Midbrain (tissue), 1 donor: ENCODE measurements around the gene C16orf96.

Experiments used
- DNase-seq: peaks from one replicate; lab custom pipeline; 2025; lab: John Stamatoyannopoulos, UW

C16orf96 gene

DNA sequence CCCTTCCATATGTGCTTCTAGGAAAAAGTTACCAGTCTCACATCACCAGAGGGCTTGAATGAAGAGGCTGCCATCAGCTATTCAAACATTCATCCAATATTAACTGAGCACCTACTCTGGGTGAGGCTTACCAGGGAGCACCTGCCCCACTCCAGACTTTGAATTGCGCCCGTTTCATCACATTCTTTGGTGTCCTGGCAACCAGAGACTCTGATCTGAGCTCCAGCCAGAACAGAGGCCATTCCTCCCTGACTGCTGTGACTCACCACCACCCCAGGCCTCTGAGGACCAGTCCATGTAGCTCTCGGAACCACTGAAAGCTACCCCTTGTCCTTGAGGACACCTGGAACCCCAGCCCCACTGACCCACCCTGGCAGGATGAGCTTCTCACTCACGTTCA, at the start of gene C16orf96:
Gene C16orf96 (plus strand): TSS at position 229 of the 400 bp plus-strand sequence. CDS start 150 bp downstream, at position 379.
- no peak for DNase-seq

DNA sequence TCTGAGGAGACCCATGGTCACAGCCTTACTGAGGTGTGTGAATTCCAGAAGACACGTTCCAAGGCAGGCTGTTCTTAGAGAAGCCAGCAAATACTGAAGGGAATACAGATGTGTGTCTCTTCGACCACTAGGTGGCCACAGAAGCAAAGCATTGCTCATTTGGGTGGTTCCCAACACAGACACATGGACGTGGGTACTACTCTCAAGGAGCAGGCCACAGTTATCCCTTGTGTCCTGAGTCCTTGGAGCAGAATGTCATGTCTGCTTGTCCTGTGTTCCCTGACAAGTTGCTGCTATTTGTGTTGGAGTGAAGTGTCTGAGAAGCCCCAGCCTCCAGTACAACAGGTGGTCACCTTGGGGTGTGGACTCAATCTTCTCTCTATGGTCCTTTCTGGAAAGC, 49.7 kb upstream of the C16orf96 start:
- DNase-seq = peak; percentile 80

DNA sequence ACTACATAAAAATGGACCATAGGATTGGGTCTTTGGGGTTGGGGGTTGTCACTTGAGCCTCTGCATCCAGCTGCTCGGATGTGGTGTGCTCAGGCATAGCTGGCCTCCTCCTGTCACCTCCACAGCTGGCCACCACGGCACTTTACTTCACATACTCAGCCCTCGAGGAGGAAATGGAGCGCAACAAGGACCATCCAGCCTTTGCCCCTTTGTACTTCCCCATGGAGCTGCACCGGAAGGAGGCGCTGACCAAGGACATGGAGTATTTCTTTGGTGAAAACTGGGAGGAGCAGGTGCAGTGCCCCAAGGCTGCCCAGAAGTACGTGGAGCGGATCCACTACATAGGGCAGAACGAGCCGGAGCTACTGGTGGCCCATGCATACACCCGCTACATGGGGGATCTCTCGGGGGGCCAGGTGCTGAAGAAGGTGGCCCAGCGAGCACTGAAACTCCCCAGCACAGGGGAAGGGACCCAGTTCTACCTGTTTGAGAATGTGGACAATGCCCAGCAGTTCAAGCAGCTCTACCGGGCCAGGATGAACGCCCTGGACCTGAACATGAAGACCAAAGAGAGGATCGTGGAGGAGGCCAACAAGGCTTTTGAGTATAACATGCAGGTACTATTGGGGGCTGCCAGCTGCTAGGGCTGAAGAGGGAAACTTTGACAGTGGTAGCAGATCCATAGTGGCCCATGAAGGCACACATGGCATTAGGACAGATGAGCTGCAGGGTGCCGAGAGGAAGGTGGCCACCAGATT, 48.4 kb upstream of the C16orf96 start:
- no peak for DNase-seq

GRCh38 chr16:4508806-4509205, 47.3 kb upstream of the C16orf96 start:
- DNase-seq = no peak

DNA sequence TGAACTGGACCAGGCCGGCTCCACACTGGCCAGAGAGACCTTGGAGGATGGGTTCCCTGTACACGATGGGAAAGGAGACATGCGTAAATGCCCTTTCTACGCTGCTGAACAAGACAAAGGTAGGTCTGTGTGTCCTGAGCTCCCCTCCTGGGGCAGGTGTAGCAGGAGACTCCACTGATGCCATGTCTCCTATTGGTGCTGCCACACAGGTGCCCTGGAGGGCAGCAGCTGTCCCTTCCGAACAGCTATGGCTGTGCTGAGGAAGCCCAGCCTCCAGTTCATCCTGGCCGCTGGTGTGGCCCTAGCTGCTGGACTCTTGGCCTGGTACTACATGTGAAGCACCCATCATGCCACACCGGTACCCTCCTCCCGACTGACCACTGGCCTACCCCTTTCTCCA, 46.7 kb upstream of the C16orf96 start:
- DNase-seq = no peak

GRCh38 chr16:4510131-4510530, 46.0 kb upstream of the C16orf96 start:
- no peak for DNase-seq

- no peak for DNase-seq
Observed at GRCh38 chr16:4510747-4511426, 45.3 kb upstream of the C16orf96 start.

DNA sequence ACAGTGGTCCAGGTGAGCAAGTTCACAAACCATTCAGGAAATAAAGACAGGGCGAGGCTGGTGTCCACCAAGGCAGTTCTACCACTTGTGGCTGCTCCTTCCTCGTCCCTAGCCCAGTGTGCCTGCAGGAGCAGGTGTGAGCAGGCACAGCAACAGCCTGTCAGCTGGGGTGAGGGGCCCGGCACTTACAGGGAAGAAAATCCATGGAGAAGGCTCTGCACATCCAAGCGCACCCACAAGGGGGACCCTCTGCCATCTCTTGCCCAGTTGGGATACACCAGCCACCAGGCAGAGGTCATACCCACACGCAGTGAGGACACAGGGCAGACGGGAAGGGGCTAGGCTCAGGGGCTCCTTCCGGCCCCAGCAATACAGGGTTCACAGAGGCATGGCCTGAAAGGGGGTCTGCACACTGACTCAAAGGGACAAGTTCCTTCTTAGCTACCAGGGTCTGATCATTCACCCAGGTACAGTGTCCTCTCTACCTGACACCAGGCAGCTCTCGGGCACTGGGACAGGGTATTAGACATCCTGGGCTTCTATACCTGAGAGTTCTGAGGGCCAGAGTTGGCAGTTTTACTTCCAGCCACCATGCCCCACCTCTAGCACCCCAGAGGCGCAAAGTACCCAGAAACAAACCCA, 44.6 kb upstream of the C16orf96 start:
- peak; percentile 37 for DNase-seq

GRCh38 chr16:4512473-4512872, 43.7 kb upstream of the C16orf96 start:
- no peak for DNase-seq

DNA sequence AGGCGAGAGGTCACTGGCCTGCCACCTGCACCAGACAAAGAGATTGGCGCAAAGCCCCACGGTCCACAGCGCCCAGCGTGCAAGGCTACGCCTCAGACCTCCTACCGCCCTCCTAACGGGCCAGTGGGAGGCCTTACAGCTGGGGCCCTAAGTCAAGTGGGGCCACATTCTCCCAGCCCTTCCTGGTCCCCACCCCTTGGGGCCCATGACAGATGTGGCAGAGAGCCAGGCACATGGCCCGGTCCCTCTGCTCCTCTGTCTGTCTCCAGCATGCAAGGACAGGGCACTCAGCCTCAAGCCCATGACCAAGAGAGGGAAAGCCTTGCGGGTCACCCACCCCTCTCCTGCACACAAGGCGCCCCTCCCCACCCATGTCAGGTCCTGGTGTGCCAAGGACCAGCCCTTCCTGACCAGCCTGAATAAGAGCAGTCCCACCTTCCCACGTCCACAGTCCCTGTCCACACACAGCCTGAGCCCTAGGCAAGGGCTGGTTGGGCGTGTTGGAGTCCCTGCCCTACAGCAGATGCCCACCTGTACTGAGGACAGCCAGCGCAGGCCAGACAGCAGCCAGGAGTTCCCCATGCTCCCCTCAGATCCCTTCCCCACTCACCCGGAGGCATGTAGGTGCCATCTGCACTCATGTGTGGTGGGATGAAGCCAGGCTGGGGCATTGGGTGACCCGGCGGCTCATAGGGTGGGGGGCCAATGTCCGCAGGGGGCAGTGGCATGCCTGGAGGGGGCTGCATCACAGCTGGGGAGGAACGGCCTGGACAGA, 42.9 kb upstream of the C16orf96 start:
- no peak for DNase-seq

DNA sequence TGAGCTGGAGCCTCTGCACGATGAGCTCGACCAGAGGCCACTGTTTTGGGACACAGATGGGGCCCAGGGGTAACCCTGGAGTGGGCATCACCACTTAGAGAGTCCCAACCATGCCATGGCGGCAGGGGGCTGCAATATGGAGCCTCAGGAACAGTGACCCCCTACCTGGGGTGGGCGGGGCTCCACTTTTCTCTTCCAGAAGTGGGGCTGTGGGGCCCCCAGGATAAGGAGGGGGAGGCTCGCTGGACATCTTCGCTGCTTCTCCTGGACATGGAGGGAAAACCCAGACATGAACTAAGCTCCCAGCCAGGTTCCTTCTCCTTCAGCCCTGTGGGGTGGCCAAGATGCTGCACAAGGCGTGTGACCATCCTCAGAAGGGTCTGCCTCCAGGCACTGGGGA, 42.3 kb upstream of the C16orf96 start:
- DNase-seq = no peak

DNA sequence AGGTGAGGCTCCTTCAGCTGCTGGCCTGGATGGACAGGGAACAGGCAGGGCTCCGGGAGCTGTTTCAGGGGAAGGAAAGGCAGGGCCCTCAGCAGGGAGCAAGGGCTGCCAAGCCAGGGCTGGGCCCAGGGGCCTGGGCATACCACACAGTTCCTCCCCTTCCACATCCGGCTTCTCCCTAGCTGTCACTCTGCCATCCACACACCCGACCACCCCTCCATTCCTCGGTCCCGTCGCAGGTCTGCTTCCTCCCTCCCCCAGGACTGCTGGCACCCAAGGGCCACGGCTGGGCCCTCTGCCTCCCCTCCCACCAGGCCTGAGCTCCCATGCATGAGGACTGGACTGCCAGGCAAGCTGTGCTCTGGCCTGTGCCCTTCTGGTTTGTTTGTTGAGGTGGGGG, 41.5 kb upstream of the C16orf96 start:
- DNase-seq = no peak

- no peak for DNase-seq
Observed at GRCh38 chr16:4515611-4516233, 40.4 kb upstream of the C16orf96 start.

DNA sequence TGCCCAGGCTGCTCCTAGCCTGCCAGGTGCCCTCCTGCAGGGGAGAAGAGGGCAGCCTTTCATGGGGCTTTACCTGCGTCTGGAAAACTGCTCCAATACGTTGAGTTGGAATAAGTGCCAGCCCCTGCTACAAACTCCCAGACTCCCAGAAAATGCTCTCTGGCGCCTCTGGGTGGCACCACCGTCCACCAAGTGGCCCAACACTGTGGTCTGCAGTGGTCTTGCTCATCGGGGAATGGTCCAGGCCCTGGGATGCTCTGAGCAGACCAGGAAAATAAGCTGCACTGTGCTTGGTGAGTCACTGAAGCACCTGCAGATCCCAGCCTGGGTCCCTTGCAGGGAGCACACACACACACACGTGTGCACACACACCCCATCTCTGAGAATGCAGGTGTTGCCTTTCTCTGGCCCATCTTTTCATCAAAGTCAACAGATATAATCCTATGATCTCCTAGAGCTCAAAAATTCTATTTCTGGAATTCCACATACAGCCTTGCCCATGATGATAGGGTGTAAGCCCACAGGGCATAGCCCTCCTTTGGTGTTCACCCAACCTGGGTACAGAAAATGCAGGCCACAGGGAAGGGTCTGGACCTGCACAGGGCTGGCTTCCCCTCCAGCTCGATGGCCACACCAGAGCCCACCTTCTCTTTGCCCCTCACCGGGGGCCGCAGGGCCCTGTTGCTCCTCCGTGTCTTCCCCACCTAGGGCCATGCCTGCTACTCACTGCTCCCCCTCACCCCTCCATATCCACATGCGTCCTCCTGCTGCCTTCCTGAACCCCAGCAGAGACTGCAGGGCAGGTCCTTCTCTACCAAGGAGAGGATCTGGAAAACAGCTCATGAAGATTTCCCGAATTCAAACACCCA, 38.1 kb upstream of the C16orf96 start:
- DNase-seq = peak; percentile 30

- no peak for DNase-seq
Observed at GRCh38 chr16:4519274-4520058, 36.7 kb upstream of the C16orf96 start.

DNA sequence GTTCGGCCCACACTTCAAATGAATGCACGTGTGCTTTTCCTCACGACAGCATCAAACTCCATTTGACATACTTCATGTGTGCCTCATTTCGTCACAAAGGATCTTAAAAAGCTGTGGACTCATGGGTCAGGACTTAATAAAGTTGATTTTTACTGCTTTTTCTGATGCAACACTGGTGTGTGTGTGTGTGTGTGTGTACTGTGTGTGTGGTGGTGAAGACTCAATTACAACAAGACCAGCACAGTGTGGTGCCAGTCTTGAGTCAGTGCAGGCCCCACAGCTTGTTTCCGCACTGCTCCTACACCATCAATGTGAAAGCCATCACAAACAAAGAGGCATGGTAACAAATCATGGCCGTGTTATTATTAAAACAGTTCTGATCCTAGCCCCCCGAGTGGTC, 35.2 kb upstream of the C16orf96 start:
- DNase-seq = no peak

- DNase-seq = peak; percentile 86
Observed at GRCh38 chr16:4522051-4522581, 34.0 kb upstream of the C16orf96 start.

GRCh38 chr16:4523686-4524085, 32.5 kb upstream of the C16orf96 start:
- DNase-seq = peak; percentile 62

DNA sequence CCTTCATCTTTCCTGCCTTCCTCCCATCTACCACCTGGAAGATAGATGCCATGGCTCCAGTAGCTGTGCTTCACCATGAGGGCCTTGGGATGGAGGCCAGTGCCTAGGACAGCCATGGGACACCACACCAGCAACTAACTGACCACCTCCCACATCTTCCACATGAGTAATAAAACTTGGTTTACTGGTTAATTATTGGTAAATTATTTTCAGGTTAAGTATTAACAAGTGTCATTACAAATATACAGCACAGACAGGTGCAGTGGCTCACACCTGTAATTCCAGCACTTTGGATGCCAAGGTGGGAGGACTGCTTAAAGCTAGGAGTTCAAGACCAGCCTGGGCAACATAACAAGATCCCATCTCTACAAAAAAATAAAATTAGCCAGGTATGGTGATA, 31.6 kb upstream of the C16orf96 start:
- no peak for DNase-seq

- DNase-seq = peak; percentile 33
Observed at GRCh38 chr16:4525069-4525468, 31.1 kb upstream of the C16orf96 start.
